Esophagus muscularis mucosa (tissue), 3 donors: ENCODE results near the gene TEC.

Experiments
- POLR2A ChIP-seq: fragments of 450-650 bp; IDR thresholded peaks from one replicate; pipeline ENCODE4 v1.6.1; 2017; ENCODE audit warnings: antibody characterized with exemption, moderate library complexity, mild to moderate bottlenecking, low read depth
- TF ChIP-seq, protein P1 (sequence below), 3 experiments: fragments of 200-600 bp in 2 of 3; fragments of 450-650 bp in 1 of 3; sonication (generic) in 2 of 3; IDR thresholded peaks; one replicate each; pipeline ENCODE4 v1.5.1; 2017 to 2019; ENCODE audit warnings: antibody characterized with exemption in 3 of 3, mild to moderate bottlenecking in 2 of 3, moderate library complexity in 1 of 3

GRCh38 chr4:48133669-48134068, 136.0 kb downstream of the TEC start:
- TF ChIP-seq, protein P1, sequence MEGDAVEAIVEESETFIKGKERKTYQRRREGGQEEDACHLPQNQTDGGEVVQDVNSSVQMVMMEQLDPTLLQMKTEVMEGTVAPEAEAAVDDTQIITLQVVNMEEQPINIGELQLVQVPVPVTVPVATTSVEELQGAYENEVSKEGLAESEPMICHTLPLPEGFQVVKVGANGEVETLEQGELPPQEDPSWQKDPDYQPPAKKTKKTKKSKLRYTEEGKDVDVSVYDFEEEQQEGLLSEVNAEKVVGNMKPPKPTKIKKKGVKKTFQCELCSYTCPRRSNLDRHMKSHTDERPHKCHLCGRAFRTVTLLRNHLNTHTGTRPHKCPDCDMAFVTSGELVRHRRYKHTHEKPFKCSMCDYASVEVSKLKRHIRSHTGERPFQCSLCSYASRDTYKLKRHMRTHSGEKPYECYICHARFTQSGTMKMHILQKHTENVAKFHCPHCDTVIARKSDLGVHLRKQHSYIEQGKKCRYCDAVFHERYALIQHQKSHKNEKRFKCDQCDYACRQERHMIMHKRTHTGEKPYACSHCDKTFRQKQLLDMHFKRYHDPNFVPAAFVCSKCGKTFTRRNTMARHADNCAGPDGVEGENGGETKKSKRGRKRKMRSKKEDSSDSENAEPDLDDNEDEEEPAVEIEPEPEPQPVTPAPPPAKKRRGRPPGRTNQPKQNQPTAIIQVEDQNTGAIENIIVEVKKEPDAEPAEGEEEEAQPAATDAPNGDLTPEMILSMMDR (IDR thresholded peaks at IDR 0.05): no peak
- TF ChIP-seq POLR2A: no peak
